SKM-1 treated with dmso at 0.1 percent for 144 hours (cell line): ENCODE data around the gene GRIP1.
"Not testable (repeated sequence)": the region's sequence is repeated elsewhere in the genome, so short reads cannot be mapped to it uniquely, and the experiment has no call there.

Experiments
- DNase-seq: peaks from one replicate; lab custom pipeline; 2025; ENCODE audit not compliant: unreplicated experiment; lab: John Stamatoyannopoulos, UW

GRIP1 gene

GRCh38 chr12:66341126-66341525 lies 337.8 kb downstream of the GRIP1 start:
- DNase-seq = no peak

DNA sequence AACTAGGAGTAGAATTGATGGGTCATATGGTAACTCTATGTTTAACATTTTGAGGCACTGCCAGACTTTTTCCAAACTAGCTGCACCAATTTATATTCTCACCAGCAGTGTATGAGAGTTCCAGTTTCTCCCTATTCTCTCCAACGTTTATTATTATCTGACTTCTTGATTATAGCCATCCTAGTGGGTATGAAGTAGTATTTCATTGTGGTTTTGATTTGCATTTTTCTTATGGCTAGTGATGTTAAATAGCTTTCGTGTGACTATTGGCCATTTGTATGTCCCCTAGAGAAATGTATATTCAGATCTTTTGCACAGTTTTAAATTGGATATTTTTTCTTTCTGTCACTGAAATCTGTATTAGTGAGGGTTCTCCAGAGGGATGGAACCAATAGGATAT lies 338.7 kb downstream of the GRIP1 start:
- DNase-seq = no peak

GRCh38 chr12:66337381-66338010 lies 341.4 kb downstream of the GRIP1 start:
- DNase-seq = no peak

DNA sequence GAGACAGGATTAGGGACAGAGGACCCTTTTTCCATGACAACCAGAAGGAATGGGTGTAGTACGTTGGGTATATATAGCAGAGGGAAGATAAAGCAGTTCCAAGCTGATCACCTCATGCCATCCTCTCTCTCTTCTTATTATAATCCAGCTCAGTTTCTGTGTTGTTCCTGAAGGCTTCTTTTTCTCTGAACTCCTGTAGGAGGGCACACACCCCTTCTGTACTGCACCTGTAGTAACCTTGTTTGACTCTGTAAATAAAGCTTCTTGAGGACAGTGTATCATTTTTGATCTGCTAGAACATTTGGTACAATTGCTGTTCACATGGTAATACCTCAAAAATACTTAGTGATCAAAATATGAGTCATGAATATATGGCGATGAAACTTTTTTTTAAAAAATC lies 343.1 kb downstream of the GRIP1 start:
- DNase-seq = no peak

DNA sequence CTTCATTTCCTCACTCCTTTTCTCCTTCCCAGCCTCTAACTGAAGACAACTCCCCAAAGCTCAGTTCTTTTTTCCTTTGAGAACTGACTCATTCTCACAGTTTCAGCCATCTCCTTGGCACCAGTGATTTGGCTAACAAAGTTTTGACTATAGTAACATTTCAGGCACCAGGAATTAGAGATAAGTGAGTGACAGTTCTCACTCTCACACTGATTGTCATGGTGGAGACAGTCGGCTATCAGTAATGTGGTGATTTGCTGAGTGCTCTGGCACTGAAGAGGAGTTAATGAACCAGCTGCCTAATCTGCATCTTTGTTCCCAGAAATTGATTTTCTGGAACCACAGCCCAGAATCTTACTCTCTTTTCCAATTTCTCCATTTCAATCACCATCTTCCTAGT lies 347.1 kb downstream of the GRIP1 start:
- no peak for DNase-seq

DNA sequence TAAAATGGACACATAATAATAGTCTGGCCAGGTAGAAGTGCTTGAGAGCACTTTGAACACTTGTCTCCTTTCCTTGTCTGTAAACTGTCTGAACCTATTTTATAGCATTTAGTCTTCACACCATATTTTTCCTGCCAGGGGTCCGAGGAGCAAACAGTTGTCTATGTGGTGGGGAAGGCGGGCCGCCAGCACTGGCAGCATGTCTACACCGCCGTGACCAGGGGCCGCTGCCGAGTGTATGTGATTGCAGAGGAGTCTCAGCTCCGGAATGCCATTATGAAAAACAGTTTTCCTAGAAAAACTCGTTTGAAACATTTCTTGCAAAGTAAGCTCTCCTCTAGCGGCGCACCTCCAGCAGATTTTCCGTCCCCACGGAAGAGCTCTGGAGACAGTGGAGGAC lies 347.9 kb downstream of the GRIP1 start:
- no peak for DNase-seq

GRCh38 chr12:66329941-66330340 lies 348.9 kb downstream of the GRIP1 start:
- no peak for DNase-seq

GRCh38 chr12:66323017-66323416 lies 355.9 kb downstream of the GRIP1 start:
- DNase-seq = no peak

DNA sequence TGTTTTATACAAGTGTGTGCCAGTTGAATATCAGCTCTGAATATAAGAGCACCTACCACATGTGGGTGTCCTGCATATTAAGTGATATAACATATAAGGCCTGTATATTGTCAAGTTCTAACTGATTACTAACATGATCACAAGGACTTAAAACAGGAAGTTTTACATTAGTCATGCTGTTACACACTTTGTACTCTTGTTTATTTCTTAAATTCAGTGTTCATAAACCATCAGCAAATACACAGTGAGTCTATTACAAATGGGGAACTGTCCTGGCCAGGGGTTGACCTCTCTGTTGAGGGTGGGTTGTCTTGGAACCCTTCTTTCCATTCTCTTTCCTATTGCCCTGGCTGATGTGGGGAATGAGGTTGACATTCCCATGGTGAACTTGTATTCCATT lies 357.4 kb downstream of the GRIP1 start:
- no peak for DNase-seq

- no peak for DNase-seq
Observed at GRCh38 chr12:66320996-66321395, 357.9 kb downstream of the GRIP1 start.

- DNase-seq = no peak
Observed at GRCh38 chr12:66319266-66319954, 359.5 kb downstream of the GRIP1 start.

DNA sequence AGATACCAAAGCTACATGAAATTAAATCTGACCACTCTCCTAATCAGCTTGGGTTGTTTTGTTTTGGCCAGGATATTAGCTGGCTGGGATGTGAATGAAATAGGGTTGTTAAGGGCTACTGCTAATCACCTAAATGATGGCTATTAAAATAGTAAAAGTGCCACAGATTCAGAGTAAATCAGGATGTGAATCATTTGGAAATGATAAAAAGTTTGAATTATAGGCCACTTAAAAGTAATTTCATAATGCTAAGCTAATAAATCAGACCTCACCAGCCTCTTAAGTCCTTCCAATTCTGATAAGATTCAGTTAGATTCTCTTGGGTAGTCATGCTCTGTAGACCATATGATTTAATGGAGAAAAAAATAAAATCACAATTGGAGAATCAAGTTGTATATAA lies 364.6 kb downstream of the GRIP1 start:
- no peak for DNase-seq

- DNase-seq = no peak
Observed at GRCh38 chr12:66312189-66312588, 366.7 kb downstream of the GRIP1 start.

DNA sequence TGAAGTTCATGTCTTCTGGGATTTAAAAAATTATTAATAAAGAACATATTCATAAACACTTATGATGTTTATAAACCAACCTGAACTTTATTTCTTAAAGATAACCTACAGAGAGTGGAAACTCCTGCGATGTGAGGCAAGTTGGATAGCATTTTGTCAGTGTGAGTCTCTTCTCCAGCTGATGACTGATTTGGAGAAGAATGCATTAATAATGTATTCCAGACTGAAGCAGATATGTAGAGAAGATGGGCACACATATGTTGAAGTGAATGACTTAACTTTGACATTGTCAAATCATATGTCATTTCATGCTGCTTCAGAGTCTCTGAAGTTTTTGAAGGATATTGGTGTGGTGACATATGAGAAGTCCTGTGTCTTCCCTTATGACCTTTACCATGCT lies 369.3 kb downstream of the GRIP1 start:
- no peak for DNase-seq

- no peak for DNase-seq
Observed at GRCh38 chr12:66304296-66304900, 374.5 kb downstream of the GRIP1 start.

DNA sequence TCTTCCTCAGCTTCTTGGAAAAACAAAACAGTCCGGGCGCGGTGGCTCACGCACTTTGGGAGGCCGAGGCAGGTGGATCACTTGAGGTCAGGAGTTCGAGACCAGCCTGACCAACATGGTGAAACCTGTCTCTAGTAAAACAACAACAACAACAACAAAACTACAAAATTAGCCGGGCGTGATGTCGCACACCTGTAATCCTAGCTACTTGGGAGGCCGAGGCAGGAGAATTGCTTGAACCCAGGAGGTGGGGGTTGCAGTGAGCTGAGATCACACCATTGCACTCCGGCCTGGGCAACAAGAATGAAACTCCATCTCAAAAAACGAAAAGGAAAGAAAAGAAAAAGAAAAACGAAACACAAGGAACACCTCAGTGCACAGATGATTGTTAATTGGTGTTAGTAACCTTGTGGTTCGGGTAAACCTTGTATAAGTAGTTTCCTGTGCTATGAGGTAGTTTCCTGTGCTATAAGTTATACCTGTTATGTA lies 375.5 kb downstream of the GRIP1 start:
- not testable (repeated sequence) for DNase-seq

DNA sequence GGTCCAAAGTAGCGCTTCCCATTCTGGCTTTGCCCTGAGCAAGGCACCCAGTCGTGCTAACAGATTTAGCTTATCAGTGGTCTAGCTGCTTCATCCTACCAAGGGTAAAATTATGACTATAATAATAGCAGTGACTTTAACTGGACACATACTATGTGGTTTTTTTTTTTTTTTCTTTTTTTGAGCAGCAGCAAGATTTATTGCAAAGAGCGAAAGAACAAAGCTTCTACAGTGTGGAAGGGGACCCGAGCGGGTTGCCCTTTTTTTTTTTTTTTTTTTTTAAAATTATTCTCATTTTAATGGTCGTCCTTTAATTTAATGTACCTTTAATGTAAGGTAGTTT lies 376.1 kb downstream of the GRIP1 start:
- DNase-seq = no peak

- peak; percentile 71 for DNase-seq
Observed at GRCh38 chr12:66301944-66302826, 376.7 kb downstream of the GRIP1 start, which contains the start of gene HELB. HELB (plus strand) TSS chr12:66302493; CDS start chr12:66302604, 111 bp downstream.

DNA sequence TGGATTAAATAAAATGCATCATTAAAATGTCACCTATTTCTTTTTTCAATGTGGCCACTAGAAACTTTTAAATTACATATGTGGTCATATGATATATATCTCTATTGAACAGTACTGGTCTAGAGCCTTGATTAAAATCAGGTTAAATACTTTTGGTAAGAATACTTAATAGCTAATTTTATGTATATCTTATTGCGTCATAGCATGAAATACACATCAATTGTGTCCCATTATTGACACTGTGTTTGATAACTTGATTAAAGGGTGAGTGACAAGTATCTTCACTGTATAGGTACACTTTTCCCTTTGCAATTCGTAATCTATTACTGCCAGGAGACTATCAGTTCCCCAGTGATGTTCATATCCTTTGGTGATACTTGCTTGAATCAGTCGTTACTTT lies 381.0 kb downstream of the GRIP1 start:
- no peak for DNase-seq
